GM21717 (cell line): ENCODE results near the gene GAPVD1.
"Not testable (repeated sequence)": the region's sequence is repeated elsewhere in the genome, so short reads cannot be mapped to it uniquely, and the experiment has no call there.

Experiments
- ATAC-seq: cut with Tn5 transposase; IDR thresholded peaks from one replicate; pipeline ENCODE4 v1.9.1; 2021; ENCODE audit warnings: mild to moderate bottlenecking, moderate library complexity; ENCODE audit not compliant: unreplicated experiment

GAPVD1 gene, protein sequence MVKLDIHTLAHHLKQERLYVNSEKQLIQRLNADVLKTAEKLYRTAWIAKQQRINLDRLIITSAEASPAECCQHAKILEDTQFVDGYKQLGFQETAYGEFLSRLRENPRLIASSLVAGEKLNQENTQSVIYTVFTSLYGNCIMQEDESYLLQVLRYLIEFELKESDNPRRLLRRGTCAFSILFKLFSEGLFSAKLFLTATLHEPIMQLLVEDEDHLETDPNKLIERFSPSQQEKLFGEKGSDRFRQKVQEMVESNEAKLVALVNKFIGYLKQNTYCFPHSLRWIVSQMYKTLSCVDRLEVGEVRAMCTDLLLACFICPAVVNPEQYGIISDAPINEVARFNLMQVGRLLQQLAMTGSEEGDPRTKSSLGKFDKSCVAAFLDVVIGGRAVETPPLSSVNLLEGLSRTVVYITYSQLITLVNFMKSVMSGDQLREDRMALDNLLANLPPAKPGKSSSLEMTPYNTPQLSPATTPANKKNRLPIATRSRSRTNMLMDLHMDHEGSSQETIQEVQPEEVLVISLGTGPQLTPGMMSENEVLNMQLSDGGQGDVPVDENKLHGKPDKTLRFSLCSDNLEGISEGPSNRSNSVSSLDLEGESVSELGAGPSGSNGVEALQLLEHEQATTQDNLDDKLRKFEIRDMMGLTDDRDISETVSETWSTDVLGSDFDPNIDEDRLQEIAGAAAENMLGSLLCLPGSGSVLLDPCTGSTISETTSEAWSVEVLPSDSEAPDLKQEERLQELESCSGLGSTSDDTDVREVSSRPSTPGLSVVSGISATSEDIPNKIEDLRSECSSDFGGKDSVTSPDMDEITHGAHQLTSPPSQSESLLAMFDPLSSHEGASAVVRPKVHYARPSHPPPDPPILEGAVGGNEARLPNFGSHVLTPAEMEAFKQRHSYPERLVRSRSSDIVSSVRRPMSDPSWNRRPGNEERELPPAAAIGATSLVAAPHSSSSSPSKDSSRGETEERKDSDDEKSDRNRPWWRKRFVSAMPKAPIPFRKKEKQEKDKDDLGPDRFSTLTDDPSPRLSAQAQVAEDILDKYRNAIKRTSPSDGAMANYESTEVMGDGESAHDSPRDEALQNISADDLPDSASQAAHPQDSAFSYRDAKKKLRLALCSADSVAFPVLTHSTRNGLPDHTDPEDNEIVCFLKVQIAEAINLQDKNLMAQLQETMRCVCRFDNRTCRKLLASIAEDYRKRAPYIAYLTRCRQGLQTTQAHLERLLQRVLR (N-terminal part only)

GRCh38 chr9:125261501-125262293 lies at the start of gene GAPVD1:
Gene GAPVD1, plus strand, starts transcription at chr9:125261826. Its CDS starts 37,096 bp downstream, at chr9:125298922.
- ATAC-seq = peak; percentile 86

DNA sequence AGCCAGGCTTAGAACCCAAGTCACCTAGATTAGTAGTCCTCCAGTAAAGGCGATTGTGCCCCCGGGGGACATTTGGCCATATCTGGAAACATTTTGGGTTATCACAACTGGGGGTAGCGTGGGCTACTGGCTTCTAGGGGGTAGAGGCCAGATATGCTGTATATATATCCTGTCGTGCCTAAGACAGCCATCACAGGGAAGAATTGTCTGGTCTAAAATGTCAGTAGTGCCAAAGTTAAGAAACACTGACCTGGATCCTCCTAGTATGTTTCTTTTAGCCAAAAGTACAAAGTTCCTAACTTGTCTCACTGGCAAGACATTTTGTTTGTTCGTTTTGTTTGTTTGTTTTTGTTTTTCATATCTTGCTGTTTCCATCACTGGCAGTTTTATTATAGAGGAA lies 47.4 kb upstream of the GAPVD1 start:
- ATAC-seq = no peak

DNA sequence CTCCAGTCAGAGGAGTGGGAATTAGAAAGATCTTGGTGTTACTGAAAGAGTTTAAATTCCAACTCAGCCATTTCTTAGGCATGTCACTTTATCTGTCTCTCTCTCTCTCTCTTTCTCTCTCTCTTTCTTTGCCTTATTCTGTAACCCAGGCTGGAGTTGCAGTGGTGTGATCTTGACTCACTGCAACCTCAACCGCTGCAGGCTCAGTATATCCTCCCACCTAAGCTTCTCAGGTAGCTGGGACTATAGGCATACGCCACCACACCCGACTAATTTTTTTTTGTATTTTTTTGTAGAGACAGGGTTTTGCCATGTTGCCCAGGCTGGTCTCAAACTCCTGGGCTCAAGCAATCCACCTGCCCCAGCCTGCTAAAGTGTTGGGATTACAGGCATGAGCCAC lies 43.0 kb upstream of the GAPVD1 start:
- no peak for ATAC-seq

DNA sequence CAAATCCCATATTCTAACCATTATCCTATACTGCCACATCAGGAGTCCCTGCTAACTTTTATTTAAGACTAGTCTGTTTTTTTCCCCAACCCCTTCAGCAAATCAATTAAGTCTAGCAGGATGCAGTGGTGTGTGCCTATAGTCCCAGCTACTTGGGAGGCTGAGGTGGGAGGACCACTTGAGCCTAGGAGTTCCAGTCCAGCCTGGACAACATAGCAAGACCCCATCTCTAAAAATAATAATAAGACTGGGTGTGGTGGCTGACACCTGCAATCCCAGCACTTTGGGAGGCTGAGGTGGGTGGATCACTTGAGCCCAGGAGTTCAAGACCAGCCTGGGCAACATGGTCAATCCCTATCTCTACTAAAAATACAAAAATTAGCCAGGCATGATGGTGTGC lies 36.8 kb upstream of the GAPVD1 start:
- not testable (repeated sequence) for ATAC-seq

DNA sequence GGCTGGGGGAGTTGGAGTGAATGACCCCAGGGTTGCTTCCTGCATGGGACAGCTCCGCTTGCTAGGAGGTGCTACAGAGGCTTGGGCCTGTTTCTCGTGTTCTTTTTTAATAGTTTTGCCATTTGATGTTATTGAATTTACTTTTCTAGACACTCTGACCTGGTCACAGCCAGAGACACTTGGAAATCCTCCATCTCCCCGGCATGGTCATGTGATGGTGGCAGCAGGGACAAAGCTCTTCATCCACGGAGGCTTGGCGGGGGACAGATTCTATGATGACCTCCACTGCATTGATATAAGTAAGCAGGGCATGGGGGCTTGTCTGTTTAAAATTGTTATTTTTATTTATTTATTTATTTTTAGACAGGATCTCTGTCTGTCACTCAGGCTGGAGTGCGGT lies 33.9 kb upstream of the GAPVD1 start:
- ATAC-seq = no peak

DNA sequence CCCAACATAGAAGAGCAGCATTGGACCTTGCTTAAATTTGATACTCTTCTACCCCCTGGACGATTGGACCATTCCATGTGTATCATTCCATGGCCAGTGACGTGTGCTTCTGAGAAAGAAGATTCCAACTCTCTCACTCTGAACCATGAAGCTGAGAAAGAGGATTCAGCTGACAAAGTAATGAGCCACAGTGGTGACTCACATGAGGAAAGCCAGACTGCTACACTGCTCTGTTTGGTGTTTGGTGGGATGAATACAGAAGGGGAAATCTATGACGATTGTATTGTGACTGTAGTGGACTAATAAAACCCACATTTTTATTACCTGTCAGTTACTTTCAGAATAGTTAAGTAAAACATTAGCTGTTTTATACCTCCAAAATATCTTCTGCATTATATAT lies 27.9 kb upstream of the GAPVD1 start:
- no peak for ATAC-seq

DNA sequence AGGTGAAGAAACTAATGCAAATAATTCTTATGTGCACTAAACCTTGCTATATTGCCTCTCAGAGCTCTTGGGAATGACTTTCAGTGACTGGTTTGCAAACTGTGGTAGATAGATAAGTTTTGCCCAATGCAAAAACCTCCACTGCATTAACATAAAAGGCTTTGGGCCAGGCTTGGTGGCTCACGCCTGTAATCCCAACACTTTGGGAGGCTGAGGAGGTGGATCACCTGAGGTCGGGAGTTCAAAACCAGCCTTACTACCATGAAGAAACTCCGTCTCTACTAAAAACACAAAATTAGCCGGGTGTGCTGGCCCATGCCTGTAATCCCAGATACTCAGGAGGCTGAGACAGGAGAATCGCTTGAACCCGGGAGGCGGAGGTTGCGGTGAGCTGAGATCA lies 27.5 kb upstream of the GAPVD1 start:
- ATAC-seq = not testable (repeated sequence)

- ATAC-seq = no peak
These were observed 25.7 kb upstream of the GAPVD1 start for GRCh38 chr9:125235804-125236519.

- ATAC-seq = not testable (repeated sequence)
These were observed 25.0 kb upstream of the GAPVD1 start for GRCh38 chr9:125236520-125237159.

GRCh38 chr9:125238127-125238914 lies 23.3 kb upstream of the GAPVD1 start:
- no peak for ATAC-seq

- no peak for ATAC-seq
These were observed 22.6 kb upstream of the GAPVD1 start for GRCh38 chr9:125238915-125239446.

DNA sequence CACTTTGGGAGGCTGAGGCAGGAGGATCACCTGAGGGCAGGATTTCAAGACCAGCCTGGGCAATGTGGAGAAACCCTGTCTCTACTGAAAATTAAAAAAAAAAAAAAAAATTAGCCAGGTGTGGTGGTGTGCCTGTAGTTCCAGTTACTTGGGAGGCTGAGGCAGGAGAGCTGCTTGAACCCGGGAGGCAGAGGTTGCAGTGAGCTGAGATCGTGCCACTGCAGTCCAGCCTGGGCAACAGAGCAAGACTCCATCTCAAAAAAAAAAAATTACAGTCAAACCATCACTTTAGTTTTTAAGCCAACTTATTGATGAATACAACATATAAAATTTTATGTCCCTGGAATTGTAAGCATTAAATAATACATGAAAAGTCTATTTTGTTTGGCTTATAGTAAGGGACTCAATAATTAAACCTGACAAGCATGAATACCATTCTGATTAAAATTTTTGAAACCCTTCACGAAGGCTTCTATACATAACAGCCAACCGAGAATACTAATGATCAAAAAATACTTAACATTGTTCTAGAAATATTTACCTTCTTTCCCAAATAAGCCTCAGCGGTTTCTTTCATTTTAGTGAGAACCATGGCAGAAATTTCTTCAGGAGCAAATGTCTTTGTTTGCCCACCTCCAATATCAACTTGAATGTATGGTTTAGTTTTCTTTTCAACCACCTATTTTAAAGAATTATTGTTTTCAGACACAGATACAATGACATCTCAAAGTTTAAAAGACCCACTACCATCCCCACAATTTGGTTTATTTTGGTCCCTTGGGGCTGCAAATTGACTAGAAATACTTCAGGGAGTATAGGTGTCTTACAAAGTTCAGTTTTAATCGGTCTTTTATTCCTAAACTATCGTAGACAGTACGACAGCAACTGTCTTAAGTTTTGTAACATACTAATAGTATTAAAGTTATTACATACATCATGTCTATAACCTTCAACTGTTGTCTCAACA lies 21.7 kb upstream of the GAPVD1 start:
- ATAC-seq = no peak

DNA sequence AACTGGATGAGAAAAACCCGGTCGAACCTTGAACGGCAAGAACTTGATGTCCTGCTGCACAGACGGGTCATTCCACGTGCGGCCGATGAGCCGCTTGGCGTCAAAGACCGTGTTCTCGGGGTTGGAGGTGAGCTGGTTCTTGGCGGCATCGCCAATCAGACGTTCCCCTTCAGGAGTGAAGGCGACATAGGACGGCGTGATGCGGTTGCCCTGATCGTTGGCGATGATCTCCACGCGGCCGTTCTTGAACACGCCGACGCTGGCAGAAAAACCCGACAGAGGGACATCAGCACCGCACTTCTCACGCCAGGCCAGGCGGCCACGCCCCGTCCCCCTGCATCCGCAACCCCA lies 21.0 kb upstream of the GAPVD1 start:
- ATAC-seq = peak; percentile 3

DNA sequence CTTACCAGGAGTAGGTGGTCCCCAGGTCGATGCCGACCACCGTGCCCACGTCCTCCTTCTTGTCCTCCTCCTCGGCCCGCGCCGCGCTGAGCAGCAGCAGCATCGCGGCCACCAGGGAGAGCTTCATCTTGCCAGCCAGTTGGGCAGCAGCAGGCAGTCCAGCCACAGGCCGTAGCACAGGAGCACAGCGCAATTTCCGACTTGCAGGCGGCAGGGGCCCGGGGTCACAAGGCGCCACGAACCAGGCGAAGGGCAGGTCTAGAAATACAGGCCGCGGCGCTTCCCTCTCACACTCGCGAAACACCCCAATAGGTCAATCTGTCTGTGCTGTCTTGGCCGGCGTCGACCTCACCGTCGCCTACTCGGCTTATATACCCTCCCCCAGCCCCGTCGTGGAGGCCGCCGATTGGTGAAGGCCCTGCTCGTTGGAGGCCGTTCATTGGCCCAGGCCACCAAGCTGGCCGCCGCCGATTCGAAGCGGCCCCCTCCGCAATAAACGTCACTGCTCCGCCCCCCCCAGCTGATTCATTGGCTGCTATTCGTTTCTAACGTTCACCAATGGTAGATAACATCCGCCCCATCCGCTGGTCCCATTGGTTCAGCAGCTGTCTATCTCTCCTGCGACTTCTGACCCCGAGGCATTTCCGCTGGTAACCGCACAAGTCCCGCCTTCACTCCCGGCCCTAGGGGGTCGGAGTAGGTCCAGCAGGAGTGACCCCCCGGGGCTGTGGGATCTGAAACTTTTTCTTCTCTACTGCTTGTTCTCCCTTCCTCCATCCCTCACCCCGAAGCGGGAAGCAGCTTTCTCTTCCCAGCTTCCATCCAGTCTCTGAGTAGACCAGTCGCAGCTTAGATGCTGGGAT lies 20.4 kb upstream of the GAPVD1 start, which contains the start of gene HSPA5:
Gene HSPA5, minus strand, starts transcription at position 344 of the 863 bp plus-strand sequence. Its CDS starts 217 bp downstream, at position 127.
- ATAC-seq = peak; percentile 92

- ATAC-seq = peak; percentile 20
These were observed 19.5 kb upstream of the GAPVD1 start for GRCh38 chr9:125241863-125242739.
